ENCODE measurements around the gene SAMSN1.

GRCh38 chr21:14545906-14546480 is at the start of gene SAMSN1:
- TF ChIP-seq HNRNPK (IDR thresholded peaks at IDR 0.05; ENCODE audit: low read depth, low read length, poor library complexity, severe bottlenecking) (no peak), LCOR (CRISPR knock-in tag; IDR thresholded peaks at IDR 0.05) (no peak), NCOA1 (IDR thresholded peaks at IDR 0.05; ENCODE audit: low read depth) (no peak), EZH2 (IDR thresholded peaks at IDR 0.05; ENCODE audit: borderline replicate concordance, low read depth, low read length) (no peak), CREBBP (IDR thresholded peaks at IDR 0.05; ENCODE audit: low read depth, low read length) (no peak), CTCF (IDR thresholded peaks at IDR 0.05 in 2 of 3, conservative IDR thresholded peaks at IDR 0.05 in 1 of 3; ENCODE audit: insufficient read depth in 2 of 3, low read depth in 1 of 3, low read length in 3 of 3) (no peak)
- TF ChIP-seq, protein P1, sequence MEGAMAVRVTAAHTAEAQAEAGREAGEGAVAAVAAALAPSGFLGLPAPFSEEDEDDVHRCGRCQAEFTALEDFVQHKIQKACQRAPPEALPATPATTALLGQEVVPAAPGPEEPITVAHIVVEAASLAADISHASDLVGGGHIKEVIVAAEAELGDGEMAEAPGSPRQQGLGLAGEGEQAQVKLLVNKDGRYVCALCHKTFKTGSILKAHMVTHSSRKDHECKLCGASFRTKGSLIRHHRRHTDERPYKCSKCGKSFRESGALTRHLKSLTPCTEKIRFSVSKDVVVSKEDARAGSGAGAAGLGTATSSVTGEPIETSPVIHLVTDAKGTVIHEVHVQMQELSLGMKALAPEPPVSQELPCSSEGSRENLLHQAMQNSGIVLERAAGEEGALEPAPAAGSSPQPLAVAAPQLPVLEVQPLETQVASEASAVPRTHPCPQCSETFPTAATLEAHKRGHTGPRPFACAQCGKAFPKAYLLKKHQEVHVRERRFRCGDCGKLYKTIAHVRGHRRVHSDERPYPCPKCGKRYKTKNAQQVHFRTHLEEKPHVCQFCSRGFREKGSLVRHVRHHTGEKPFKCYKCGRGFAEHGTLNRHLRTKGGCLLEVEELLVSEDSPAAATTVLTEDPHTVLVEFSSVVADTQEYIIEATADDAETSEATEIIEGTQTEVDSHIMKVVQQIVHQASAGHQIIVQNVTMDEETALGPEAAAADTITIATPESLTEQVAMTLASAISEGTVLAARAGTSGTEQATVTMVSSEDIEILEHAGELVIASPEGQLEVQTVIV (CRISPR knock-in tag; IDR thresholded peaks at IDR 0.05; ENCODE audit: borderline replicate concordance), result no peak

Measured in K562 (cell line).